CD4-positive, alpha-beta T cell (primary cell): Measurements from ENCODE around the gene LLPH. TPM values are rescaled to one million over a fixed set of nuclear protein-coding genes. Genes with fewer than 3 reads are reported as not detected.

Source experiments
- ATAC-seq: fragments of 200-7000 bp; cut with Tn5 transposase; one replicate; pipeline ENCODE4 v1.10.0; 2022; ENCODE audit warnings: mild to moderate bottlenecking; ENCODE audit not compliant: poor library complexity
- CTCF ChIA-PET: fragments of 350-600 bp; sonication (Branson Sonifier 250); formaldehyde crosslinking; loops from one replicate; lab custom pipeline; 2021; ENCODE audit warnings: antibody characterized with exemption, inconsistent platforms; lab: Charles Lee
- POLR2A ChIA-PET: fragments of 350-600 bp; sonication (Branson Sonifier 250); formaldehyde crosslinking; loops from one replicate; lab custom pipeline; 2021; ENCODE audit warnings: antibody characterized with exemption, inconsistent platforms; lab: Charles Lee
- DNase-seq, 14 experiments: peaks; one replicate each; pipeline ENCODE4 v3.0.0-alpha.2; 2013 to 2020; ENCODE audit warnings: mixed read lengths in 2 of 14
- H3K27ac ChIP-seq, 2 donors: one replicate each; pipeline versions ENCODE4 v1.5.1 to v1.7.0; 2013; ENCODE audit warnings: low read length in 2 of 2, low read depth in 1 of 2, mild to moderate bottlenecking in 1 of 2
- H3K27me3 ChIP-seq, 2 experiments: 1 replicate in 1 of 2; 2 replicates in 1 of 2; pipeline versions ENCODE4 v1.6.1 to v1.7.0; 2013; ENCODE audit warnings: low read length in 2 of 2, control low read depth in 1 of 2, mild to moderate bottlenecking in 1 of 2, moderate library complexity in 1 of 2; ENCODE audit not compliant: insufficient read depth in 2 of 2, control insufficient read depth in 1 of 2
- H3K36me3 ChIP-seq: one replicate; pipeline ENCODE4 v1.6.1; 2013; ENCODE audit warnings: low read length, control low read depth; ENCODE audit not compliant: insufficient read depth
- H3K4me1 ChIP-seq: one replicate; pipeline ENCODE4 v1.6.1; 2013; ENCODE audit warnings: low read length, control low read depth; ENCODE audit not compliant: insufficient read depth
- H3K4me3 ChIP-seq: one replicate; pipeline ENCODE4 v1.5.1; 2013; ENCODE audit warnings: mild to moderate bottlenecking, low read length, moderate library complexity
- H3K9me3 ChIP-seq, 2 experiments: 1 replicate in 1 of 2; 2 replicates in 1 of 2; pipeline versions ENCODE4 v1.6.1 to v1.7.0; 2013; ENCODE audit warnings: low read length in 2 of 2, mild to moderate bottlenecking in 2 of 2, control low read depth in 1 of 2, moderate library complexity in 1 of 2; ENCODE audit not compliant: control insufficient read depth in 1 of 2, insufficient read depth in 1 of 2
- H3K27ac Mint-ChIP-seq: one replicate; pipeline ENCODE4 v1.8.0; 2020; ENCODE audit warnings: mixed read lengths
- H3K27me3 Mint-ChIP-seq: one replicate; pipeline ENCODE4 v1.8.0; 2021; ENCODE audit warnings: mixed read lengths
- H3K36me3 Mint-ChIP-seq: one replicate; pipeline ENCODE4 v1.8.0; 2021; ENCODE audit warnings: low read depth, mixed read lengths
- H3K4me1 Mint-ChIP-seq: one replicate; pipeline ENCODE4 v1.8.0; 2021; ENCODE audit warnings: low read depth, mixed read lengths
- H3K4me3 Mint-ChIP-seq: one replicate; pipeline ENCODE4 v1.8.0; 2020; ENCODE audit warnings: mild to moderate bottlenecking, mixed read lengths
- H3K9me3 Mint-ChIP-seq: one replicate; pipeline ENCODE4 v1.8.0; 2020; ENCODE audit warnings: mixed read lengths
- intact Hi-C, 2 experiments: fragments of 100-400 bp; cut with DNase I in 1 of 2; cut with micrococcal nuclease in 1 of 2; formaldehyde crosslinking; loops; one replicate each; pipeline versions ENCODE4 v1.15.1 to v1.9.0; 2023 to 2025; cut with DNase I, micrococcal nuclease
- total RNA-seq, 174 experiments: library from RNA in 2 of 174; stranded (reverse) in 2 of 174; gene quantifications; one replicate each; pipeline ENCODE4 v1.2.3 and lab custom pipeline; 2021 to 2026
- TF ChIP-seq, protein P1 (sequence below): fragments of 200-600 bp; IDR thresholded peaks from one replicate; pipeline ENCODE4 v1.8.0; 2022; ENCODE audit warnings: antibody characterized with exemption, mild to moderate bottlenecking

Gene LLPH
- total RNA-seq, 2 experiments from 2014 or later, result 27.3 to 31.0 TPM

DNA sequence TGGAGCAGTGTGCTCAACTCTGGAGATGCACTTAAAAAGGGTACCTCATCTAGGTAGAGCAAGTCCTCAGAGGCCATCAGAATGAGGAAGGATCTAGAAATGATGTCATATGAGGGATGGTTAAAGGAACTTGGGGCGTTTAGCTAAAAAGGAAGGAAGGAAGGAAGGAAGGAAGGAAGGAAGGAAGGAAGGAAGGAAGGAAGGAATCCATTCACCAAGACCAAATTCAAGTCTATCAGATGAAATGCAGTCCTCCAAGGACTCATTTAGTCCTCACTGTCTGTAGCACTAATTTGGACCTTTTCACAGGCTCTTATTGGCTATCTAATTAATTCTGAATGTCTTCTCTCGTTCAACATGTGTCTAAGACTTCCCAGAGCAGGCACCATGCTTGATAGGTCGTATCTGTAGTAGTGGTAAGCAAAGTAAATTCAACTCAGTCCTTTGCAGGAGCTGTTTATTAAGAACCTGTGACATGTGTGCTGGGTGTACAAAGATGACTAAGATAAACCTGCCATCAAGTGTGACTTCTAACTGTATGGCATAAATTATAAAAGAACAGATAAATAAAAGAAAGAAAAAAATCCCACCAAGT lies 63.5 kb downstream of the LLPH start:
- no peaks in the 10 kb centered on the region for H3K9me3 ChIP-seq
- Mint-ChIP-seq H3K36me3 (no peaks in the 10 kb centered on the region), H3K4me3 (no peak overlapping the region), H3K27me3 (peaks cover 5% of the 10 kb centered on the region), H3K9me3 (no peaks in the 10 kb centered on the region), H3K4me1 (peaks cover 24% of the 10 kb centered on the region), H3K27ac (no peak overlapping the region)
- ChIA-PET POLR2A (interaction anchor here (0.6 kb wide), 1 partner anchor 333 kb away, joined by 4 read pairs; no protein-coding TSS in a partner anchor), CTCF (no interaction called here)
- no peaks in the 10 kb centered on the region for H3K36me3 ChIP-seq
- no peak for DNase-seq
- H3K27me3 ChIP-seq, result peaks cover 0 to under 1% of the 10 kb centered on the region in 2 experiments
- H3K4me1 ChIP-seq, result peaks cover 6% of the 10 kb centered on the region
- intact Hi-C loops, result no loop called here
- TF ChIP-seq, protein P1, sequence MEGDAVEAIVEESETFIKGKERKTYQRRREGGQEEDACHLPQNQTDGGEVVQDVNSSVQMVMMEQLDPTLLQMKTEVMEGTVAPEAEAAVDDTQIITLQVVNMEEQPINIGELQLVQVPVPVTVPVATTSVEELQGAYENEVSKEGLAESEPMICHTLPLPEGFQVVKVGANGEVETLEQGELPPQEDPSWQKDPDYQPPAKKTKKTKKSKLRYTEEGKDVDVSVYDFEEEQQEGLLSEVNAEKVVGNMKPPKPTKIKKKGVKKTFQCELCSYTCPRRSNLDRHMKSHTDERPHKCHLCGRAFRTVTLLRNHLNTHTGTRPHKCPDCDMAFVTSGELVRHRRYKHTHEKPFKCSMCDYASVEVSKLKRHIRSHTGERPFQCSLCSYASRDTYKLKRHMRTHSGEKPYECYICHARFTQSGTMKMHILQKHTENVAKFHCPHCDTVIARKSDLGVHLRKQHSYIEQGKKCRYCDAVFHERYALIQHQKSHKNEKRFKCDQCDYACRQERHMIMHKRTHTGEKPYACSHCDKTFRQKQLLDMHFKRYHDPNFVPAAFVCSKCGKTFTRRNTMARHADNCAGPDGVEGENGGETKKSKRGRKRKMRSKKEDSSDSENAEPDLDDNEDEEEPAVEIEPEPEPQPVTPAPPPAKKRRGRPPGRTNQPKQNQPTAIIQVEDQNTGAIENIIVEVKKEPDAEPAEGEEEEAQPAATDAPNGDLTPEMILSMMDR, result no peak
- no peak overlapping the region for H3K4me3 ChIP-seq
- H3K27ac ChIP-seq, result no peak overlapping the region
- no peak for ATAC-seq

Other genes starting within 250 kb of the LLPH start
- gene TMBIM4, start 39.2 kb upstream of the LLPH start, total RNA-seq, result 10 to 100 TPM; 24.1 to 24.2 TPM
- gene IRAK3, start 58.5 kb upstream of the LLPH start, total RNA-seq, result under 1 TPM; 0.59 to 0.74 TPM
- 10 to 100 TPM; 33.8 to 35.8 TPM for gene HELB, start 171.7 kb upstream of the LLPH start, total RNA-seq